NCI-H187 (cell line): ENCODE data around the gene FAM187B.
"Not testable (repeated sequence)": the region's sequence is repeated elsewhere in the genome, so short reads cannot be mapped to it uniquely, and the experiment has no call there.

Experiments
- DNase-seq, 2 experiments: peaks; one replicate each; lab custom pipeline; 2025; lab: John Stamatoyannopoulos, UW

The FAM187B gene

DNA sequence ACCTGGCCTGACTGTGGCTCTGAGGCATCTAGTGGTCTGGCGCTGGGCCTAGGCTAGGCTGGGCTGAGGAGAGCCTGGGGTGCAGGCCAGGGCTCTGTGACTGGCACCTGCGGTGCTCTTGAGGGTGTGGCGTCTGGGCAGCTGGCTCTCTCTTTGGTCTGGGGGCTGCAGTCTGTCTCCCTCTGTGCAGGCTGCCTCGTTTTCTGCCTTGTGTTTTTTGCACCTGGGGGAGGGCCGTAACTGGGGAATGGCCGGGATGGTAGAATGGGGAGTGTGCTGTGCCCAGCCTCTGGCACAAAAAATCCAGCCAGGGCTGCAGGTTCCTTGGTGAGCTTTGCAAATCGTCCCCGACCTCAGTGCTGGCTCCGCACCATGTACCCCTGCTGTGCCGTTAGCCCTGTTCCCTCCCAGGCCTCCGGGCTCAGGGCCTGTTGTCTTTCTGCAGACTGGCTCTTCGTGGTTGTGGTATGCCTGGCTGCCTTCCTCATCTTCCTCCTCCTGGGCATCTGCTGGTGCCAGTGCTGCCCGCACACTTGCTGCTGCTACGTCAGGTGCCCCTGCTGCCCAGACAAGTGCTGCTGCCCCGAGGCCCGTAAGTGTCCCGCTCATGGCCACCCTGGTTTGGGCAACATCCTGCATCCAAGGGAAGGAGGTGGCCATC lies 33.7 kb upstream of the FAM187B start:
- no peak for DNase-seq

DNA sequence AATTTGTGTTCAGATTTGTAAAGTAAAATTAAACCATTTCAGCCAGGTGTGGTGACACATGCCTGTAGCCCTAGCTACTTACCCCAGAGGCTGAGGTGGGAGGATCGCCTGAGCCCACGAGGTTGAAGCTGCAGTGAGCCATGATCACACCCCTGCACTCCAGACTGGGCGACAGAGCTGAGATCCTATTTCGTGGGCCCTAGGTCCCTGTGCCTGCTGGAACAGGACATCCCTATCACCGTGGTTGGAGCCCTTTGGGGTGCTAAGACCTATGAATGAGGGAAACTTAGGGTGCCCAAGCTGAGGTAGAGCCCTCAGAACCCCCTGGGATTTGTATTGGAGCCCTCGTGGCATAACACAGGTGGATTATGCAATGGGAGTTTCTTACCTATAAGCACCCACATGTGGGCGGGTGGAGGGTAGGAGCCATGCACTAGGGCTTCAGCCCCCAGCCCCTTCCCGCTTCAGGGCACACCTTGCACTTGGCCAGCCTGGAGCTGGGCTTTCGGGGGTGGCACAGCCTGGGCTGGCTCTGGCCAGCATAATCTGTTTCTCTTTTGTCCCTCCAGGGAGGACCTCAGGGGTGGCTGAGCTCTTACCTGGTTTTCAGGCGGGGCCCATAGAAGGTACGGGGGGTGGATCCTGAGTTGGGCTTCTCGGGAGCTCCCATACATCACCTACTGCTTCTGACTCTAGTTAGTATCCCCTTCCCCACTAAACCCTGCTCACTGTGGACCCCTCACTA lies 33.0 kb upstream of the FAM187B start:
- DNase-seq = no peak

DNA sequence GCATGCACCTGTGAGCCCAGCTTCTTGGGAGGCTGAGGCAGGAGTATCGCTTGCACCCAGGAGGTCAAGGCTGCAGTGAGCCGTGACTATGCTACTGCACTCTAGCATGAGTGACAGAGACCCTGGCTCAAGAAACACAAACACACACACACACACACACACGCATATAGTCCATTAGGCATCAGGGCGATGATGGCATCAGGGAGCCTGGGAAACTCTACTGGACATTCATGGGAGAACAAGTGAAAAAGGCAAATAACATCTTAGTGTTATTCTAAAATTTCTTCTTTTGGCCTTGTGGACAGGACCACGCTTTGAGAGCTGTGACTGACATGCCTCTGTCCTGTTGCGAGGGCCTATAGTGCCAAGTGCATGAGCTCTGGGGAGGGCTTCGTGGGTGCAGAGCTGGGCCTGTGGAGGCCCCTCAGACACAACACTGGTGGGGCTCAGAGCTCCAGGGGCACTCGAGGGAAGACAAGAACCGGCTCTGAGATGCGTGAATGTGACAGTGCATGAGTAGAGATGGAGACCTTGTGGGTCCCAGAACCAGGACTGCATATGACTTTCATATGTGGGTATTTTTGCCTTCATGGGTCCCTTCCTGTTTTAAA lies 32.3 kb upstream of the FAM187B start:
- no peak for DNase-seq

DNA sequence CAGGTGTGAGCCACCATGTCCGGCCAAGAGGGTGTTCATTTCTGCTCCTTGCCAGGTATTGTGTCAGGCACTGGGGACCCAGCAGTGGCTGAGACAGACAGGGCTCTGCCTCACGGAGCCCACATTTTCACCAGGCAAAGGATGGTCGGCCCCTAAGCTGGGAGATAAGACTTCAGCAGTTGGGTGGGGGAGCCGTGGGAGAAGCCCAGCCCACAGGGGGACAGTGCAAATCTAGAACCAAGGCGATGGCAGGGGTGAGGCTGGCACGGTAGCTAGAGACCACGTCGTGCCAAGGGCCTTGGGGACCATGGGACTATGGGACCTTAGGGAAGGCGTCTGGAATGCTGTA lies 28.5 kb upstream of the FAM187B start:
- DNase-seq = no peak

DNA sequence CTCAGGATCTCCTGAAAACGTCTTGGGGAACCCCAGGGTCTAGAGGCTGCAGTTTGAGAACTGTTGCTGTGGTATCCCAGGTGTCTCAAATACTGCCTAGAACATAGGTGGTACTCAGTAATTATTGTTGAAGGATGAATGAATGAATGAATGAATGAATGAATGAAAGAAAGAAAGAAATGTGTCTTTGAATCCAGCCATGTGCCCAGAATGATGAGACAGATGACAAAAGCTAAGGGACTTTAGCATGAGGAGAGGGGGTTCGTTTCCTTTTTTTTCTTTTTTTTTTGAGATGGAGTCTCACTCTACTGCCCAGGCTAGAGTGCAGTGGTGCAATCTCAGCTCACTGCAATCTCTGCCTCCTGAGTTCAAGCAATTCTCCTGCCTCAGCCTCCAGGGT lies 28.0 kb upstream of the FAM187B start:
- DNase-seq = no peak

DNA sequence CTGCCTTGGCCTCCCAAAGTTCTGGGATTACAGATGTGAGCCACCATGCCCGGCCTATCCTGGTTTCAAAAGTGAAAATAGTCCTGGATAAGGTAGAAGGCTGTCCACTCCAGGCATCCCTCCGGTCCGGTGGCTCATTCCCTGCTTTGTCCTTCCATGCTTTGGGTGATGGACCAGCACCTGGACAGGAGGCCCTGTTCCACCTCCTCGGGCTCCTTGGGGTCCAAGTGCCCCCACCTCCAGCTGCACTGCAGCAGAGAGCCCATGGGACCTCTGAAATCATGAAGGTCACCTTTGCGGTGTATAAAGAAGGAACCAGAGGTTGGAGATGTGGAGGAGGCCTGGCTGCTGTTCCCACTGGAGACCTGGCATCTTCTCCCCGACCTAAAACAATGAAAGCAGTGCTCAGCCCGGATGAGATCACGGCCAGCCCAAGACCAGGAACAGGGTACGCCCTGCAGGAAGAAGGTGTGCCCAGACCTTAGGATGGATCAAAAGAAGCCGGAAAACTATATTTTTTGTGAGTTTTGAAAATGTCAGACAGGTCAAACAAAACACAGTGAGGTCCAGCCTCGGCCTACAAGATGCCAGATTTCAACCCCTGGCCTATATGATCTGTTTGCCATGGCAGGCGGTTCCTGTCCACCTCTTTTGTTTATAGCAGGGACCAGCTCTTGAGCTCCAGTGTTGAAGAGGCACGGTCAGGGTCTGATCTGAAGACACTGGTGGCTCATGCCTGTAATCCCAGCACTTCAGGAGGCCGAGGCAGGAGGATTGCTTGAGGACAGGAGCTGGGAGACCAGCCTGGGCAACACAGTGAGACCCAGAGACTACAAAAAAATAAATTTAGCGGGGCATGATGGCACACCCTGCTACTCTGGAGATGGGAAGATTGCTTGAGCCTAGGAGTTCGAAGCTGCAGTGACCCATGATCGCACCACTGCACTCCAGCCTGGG lies 26.1 kb upstream of the FAM187B start:
- DNase-seq = no peak

DNA sequence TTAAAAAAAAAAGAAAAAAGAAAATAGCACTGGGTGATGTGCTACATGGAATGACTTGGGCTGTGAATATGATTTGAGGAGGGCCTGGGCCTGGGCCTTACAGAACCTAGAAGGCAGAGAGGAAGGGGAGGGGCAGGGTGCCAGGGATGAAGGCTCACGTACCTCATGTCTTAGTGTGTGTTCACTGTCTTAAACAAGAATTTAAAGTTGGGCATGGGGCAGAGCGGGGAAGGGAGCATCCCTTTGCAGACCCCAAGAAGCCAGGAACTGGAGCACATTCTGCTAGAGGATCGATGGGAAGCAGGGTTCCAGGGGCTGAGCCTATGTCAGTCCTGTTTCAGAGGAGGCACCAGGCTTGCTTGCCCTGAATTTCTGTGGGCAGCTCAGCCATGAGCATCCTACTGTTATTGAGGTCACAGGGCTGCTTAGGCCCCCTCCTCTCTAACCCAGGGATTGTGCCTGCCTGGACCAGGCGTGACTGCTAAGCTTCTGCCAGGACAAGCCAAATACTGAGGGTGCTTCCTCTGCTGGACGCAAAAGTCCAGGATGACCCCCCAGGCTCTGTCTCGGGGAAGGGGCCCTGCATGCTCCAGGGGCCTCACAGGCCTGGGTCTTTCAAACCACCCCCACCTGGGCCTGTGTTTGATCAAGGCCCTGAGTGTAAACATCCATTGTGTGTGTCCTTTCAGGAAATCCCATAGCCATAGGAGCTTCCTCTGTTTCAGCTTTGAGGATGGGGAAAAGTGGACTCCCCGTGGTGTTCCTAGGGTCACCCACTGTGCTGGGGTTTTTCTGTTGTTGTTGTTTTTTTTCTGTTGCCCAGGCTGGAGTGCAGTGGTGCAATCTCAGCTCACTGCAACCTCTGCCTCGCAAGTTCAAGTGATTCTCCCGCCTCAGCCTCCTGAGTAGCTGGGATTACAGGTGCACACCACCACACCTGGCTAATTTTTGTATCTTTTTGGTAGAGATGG lies 25.1 kb upstream of the FAM187B start:
- no peak for DNase-seq

DNA sequence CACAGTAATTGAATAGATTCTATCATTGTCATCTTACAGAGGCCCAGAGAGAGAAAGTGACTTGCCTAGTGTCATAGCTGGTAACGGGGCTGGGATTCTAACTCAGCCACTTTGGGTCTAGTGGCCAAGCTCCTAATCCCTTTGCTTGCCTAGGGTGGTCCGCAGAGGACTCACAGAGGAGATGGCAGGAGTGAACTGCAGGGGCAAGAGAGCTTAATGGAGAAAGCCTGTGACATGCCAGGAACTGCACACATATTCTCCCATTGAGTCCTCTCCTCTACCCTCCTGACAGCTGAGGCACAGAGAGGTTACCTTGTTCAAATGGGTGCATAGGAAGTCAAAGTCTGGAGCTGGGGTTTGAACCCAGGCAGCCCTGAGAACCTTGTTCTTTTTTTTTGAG lies 22.9 kb upstream of the FAM187B start:
- DNase-seq = no peak

DNA sequence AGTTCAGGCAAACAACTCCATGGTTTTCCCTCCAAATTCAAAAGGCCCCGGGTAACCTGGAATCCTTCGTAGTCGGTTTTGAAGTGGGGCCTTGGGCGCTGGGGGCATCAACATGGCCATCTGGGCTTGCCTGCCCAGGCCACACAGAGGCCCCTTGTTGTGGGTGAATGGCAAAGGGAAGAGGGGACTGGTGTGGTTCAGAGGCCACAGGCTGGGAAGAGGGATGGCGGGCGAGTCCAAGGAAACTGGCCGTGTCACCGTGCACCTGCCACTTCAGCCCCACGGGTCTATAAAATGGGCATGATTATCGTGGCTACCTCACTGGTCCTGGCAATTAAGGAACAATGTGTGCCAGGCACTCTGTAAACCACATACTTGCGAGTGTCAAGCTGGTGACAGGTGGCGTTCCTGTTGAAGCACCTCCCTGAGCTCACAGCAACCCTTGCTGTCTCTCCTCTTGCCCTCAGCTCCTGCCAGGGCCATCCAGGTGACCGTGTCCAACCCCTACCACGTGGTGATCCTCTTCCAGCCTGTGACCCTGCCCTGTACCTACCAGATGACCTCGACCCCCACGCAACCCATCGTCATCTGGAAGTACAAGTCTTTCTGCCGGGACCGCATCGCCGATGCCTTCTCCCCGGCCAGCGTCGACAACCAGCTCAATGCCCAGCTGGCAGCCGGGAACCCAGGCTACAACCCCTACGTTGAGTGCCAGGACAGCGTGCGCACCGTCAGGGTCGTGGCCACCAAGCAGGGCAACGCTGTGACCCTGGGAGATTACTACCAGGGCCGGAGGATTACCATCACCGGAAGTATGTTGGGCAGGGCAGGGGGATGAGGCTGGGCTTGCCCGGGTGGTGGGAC lies 21.5 kb upstream of the FAM187B start:
- no peak for DNase-seq

DNA sequence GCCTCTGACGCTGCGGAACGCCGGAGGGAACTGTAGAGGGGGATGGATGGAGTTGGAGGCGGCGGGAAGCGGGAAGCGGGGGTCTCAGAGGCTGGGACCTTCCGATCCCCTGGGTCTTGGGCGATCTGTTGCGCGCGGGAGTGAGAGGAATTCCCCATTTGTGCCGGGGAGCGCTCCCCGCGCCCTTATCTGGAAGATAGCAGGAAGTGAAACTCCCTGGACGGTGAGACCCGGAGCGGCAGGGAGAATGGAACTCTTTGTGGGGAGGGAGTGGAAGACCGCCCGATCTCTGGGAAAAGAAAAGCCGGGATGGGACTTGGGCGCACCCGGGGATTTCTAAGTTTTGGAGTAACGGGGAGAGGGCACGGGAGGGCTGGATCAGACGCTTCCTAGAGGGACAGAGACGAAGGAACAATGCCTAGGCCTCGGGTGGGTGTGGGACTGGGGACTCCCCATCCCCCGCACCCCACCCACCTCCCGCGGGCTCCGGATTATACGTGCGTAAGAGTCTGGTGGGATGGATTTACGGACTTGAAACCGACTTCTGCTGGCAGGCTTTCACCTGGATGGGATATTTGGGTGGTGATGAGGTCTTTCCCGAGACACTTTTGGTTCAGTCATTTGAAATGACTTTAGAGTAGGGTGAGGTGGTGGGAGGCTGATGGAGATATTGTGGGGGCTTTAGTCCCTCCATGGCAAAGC lies 20.8 kb upstream of the FAM187B start:
- DNase-seq = no peak

DNA sequence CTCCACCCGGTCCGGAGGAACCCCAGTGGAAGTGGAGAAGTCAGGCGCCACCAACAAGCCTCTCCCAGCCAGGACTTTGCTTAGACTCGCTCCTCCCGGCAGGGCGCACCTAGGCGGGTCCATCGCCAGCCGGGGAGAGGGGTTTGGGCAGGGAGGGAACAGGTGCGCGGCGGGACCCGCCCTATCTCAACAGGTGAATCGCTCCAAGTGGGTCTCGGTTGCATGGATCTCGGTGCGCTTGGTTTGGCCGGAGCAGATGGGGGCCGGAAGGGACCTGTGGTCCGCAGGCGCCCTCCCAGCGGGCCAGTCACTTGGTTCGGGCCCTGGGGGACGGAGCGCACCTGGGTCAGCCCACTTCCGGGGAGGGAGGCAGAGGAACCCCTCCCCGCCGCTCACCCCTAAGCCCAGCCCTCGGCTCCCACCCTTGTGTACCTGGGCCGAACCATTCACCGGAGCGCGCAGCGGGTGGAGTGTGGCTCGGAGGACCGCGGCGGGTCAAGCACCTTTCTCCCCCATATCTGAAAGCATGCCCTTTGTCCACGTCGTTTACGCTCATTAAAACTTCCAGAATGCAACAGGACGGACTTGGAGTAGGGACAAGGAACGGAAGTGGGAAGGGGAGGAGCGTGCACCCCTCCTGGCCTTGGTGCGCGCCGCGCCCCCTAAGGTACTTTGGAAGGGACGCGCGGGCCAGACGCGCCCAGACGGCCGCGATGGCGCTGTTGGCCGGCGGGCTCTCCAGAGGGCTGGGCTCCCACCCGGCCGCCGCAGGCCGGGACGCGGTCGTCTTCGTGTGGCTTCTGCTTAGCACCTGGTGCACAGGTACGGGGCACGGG lies 20.0 kb upstream of the FAM187B start, which contains the start of gene LSR:
Gene LSR (plus strand): TSS at position 693 of the 836 bp plus-strand sequence. CDS start 21 bp downstream, at position 714.
- peak; percentile 92 to 93 for DNase-seq

DNA sequence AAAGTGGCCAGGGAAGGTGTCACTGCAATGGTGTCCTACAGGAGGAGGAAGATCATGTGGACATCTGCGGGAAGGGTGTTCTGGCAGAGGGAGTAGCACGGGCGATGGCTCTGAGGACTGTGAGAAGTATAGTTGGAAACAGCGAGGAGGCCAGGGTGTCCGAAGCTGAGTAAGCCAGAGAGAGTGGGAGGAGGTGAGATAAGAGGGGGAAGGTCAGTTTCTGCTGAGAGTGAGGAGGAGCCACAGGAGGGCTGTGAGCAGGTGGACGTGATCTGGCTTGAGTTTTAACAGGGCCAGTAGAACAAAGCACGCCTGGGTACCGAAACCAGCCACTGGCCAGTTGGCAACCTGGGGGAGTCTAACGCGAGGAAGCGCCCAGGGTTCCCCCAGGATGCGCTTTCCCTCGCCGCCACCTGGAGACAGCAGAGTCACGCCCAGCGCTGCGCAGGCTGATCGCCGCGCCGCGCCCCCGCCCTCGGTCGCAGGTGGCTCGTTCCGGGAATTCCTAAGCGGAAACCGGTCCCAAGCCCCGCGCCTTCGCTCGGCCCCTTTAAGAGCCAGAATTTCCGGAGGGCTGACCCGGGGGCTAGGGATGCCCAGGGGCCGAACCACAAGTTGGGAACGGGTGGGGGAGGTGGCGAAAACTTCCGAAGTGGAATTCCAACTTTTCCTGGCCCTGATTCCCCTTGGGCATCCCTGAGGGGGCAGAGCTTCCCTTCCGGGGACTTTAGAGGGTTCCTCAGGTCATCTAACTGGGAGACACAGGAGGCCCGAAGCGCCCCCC lies 19.2 kb upstream of the FAM187B start:
- peak; percentile 92 to 93 for DNase-seq

DNA sequence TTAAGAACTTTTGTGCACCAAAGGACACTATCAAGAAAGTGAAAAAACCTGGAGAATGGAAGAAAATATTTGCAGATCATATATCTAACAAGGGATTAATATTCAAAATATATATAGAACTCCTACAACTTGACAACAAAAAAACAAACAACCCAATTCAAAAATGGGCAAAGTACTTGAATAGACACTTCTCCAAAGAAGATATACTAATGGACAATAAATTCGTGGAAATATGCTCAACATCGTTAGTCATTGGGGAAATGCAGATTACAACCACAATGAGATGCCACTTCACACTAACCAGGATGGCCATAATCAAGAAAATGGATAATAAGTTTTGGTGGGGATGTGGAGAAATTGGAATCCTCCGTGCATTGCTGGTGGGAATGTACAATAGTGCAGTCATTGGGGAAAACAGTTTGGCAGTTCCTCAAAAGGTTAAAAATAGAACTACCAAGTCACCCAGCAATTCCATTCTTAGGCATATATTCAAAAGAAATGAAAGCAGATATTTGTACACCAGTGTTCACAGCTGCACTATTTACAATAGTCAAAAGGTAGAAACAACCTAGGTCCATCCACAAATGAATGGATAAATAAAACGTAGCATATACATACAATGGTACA lies 18.0 kb upstream of the FAM187B start:
- no peak for DNase-seq

DNA sequence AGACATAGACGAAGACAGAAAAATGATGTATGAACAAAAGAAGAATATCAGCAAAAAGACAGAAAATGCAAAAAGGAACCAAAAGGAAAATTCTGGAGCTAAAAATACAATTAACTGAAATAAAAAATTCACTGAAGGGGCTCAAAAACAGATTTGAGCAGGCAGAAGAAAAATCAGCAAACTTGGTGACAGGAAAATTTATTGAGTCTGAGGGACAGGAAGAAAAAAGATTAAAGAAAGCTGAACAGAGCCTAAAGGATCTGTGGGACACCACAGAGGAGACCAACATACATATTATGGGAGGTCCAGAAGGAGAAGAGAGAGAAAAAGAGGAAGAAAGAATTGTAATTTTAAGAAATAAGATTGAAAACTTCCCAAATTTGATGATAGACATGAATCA lies 12.9 kb upstream of the FAM187B start:
- no peak for DNase-seq

DNA sequence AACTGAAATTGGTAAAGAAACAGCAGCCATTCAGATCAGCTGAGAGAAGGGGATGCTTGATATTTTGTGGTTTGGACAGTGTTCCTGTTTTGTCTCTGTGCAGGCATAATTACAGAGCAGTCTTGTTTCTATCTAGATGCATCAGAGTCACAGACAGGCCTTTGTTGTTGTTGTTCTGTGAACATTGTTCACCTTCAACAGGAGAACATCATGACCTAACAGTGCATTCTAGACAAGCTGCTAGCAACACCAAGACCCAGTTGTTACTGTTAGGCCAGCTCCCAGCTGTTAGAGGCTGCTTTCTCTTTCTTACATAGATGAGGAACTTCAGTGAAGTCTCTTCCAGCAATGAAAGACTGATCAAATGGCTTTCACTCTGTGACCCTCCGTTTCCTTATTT lies 11.8 kb upstream of the FAM187B start:
- DNase-seq = no peak

DNA sequence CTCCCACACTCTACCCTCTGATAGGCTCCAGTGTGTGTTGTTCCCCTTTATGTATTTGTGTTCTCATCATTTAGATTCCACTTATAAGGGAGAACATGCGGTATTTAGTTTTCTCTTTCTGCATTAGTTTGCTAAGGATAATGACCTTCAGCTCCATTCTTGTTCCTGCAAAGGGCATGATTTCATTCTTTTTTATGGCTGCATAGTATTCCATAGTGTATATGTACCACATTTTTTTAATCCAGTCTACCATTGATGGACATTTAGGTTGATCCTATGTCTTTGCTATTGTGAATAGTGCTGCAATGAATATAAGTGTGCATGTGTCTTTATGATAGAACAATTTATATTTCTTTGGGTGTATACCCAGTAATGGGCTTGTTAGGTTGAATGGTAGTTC lies 11.1 kb upstream of the FAM187B start:
- DNase-seq = not testable (repeated sequence)
